GM19025 (cell line): Measurements from ENCODE around the gene EXOSC5.

Experiments used
- ATAC-seq: cut with Tn5 transposase; IDR thresholded peaks from one replicate; pipeline ENCODE4 v1.9.1; 2021; ENCODE audit warnings: mild to moderate bottlenecking, low read depth, moderate library complexity; ENCODE audit not compliant: unreplicated experiment

The EXOSC5 gene

GRCh38 chr19:41426952-41427646 lies 29.9 kb upstream of the EXOSC5 start, which contains the start of gene B3GNT8:
B3GNT8 (minus strand) TSS chr19:41427374; CDS start chr19:41426778, 596 bp downstream.
- no peak for ATAC-seq

- no peak for ATAC-seq
Observed at GRCh38 chr19:41426116-41426841, 29.1 kb upstream of the EXOSC5 start.

GRCh38 chr19:41425174-41426115 lies 28.3 kb upstream of the EXOSC5 start:
- no peak for ATAC-seq

GRCh38 chr19:41424335-41425173 lies 27.4 kb upstream of the EXOSC5 start:
- no peak for ATAC-seq

- ATAC-seq = no peak
Observed at GRCh38 chr19:41422955-41423354, 25.8 kb upstream of the EXOSC5 start.

GRCh38 chr19:41422456-41422855 lies 25.3 kb upstream of the EXOSC5 start:
- ATAC-seq = no peak

GRCh38 chr19:41421973-41422372 lies 24.8 kb upstream of the EXOSC5 start:
- ATAC-seq = no peak

- no peak for ATAC-seq
Observed at GRCh38 chr19:41421314-41421713, 24.2 kb upstream of the EXOSC5 start.

- no peak for ATAC-seq
Observed at GRCh38 chr19:41420101-41420880, 23.1 kb upstream of the EXOSC5 start.

GRCh38 chr19:41416194-41416674 lies 19.1 kb upstream of the EXOSC5 start:
- ATAC-seq = no peak

- ATAC-seq = no peak
Observed at GRCh38 chr19:41415154-41415571, 18.0 kb upstream of the EXOSC5 start.

- ATAC-seq = no peak
Observed at GRCh38 chr19:41414461-41414860, 17.3 kb upstream of the EXOSC5 start.

GRCh38 chr19:41413947-41414346 lies 16.8 kb upstream of the EXOSC5 start:
- no peak for ATAC-seq

- ATAC-seq = no peak
Observed at GRCh38 chr19:41412953-41413352, 15.8 kb upstream of the EXOSC5 start.

GRCh38 chr19:41411968-41412265 lies 14.8 kb upstream of the EXOSC5 start:
- no peak for ATAC-seq

GRCh38 chr19:41411100-41411967 lies 14.2 kb upstream of the EXOSC5 start:
- ATAC-seq = no peak

GRCh38 chr19:41410336-41411054 lies 13.3 kb upstream of the EXOSC5 start:
- ATAC-seq = no peak

GRCh38 chr19:41409288-41409687 lies 12.1 kb upstream of the EXOSC5 start:
- no peak for ATAC-seq
